GM21576 (cell line): Measurements from ENCODE around the gene IZUMO1.
"Not testable (repeated sequence)": the region's sequence is repeated elsewhere in the genome, so short reads cannot be mapped to it uniquely, and the experiment has no call there.

ENCODE experiments used
- ATAC-seq: cut with Tn5 transposase; IDR thresholded peaks from one replicate; pipeline ENCODE4 v1.9.1; 2021; ENCODE audit warnings: mild to moderate bottlenecking, moderate library complexity; ENCODE audit not compliant: unreplicated experiment

IZUMO1 gene

DNA sequence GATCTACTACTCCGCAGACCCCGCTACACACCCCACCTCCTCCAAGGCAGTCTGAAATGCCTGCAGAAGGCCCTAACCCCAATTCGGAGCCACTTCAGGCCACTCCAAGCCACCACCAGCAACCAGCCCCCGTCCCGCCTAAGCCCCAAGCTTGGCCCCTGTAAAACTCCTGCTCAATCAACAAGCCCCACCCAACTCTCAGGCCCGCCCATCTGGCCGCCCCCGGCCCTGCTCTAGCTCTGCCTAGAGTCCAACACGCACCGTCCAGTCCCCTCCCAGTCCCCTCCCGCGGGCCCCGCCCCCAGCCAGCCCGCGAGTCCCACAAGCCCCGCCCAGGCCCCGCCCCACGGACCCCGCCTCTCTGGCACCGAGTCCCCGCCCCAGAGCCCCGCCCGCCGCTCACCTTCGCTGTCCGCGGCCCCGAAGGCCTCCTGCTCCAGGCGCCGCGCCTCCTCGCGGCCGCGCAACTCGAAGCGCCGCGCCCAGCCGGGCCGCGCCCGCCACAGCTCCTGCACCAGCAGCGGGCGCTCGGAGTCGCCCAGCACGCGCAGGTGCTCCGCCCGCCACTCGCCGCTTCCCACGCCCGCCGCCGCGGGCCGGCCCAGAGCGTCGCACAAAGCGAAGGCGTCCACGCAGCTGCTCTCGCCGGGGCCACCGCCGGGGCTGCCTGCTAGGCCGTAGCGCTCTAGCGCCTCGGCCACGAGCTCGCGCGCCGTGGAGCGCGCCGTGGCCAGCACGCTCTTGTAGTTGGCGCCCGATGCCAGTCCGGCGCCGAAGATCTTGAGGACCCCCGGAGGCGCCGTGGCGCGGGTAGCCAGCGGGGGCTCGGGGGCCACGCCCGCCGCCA is 7.9 kb downstream of the IZUMO1 start:
- ATAC-seq, result peak; percentile 77

DNA sequence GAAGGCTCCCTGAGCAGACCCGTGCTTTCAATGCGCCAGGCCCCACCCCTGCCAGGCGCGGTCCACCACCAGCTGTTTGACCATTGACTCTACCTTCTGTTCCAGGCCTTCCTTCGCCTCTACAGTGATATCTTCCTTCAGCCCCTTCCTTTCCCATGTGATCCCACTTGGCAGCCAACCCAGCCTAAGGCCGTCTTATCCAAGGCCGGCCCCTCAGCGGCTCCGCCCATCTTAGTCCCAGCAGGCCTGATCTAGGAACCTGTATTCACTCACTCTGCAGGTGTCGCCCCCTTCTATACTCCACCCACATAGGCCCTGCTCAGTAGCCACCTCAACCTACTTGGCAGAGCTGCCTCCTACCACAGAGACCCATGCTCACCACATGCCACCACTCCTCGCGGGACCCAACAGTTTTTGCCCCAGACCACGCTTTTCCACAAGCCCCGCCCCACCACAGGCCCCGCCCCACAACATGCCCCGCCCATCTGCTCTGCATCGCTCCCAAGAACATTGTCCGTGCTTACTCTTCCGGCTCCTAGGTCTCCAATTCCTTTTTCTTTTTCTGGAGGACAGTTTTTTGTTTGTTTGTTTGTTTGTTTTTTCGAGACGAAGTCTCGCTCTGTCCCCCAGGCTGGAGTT is 9.2 kb downstream of the IZUMO1 start:
- ATAC-seq, result no peak

DNA sequence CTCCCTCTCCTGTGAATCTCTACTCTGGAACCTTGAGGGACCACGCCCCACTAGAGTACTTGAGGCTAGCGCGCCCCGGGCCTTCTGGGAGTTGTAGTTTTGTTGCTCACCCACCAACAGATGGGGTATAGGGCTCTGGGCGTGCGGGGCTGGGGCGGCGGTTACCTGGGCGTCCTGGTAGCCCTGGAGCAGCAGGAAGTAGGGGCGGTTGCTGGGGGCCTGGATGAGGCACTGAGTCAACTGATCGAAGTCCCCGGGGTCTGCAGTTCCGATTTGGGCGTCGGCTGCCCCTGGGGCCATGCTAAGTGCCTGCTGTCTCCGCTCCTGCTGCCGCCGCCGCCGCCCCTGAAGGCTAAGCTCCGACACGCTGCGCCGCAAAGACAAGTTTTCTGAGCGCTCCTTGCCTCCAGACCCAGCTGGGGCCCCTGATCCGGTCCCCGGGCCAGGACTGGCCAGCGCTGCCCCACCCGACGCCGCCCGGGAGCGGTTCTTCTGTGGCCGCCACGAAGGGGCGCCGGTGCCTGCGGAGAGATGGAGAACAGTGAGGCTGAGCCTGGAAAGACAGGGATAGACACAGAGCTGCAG is 11.6 kb downstream of the IZUMO1 start:
- no peak for ATAC-seq

DNA sequence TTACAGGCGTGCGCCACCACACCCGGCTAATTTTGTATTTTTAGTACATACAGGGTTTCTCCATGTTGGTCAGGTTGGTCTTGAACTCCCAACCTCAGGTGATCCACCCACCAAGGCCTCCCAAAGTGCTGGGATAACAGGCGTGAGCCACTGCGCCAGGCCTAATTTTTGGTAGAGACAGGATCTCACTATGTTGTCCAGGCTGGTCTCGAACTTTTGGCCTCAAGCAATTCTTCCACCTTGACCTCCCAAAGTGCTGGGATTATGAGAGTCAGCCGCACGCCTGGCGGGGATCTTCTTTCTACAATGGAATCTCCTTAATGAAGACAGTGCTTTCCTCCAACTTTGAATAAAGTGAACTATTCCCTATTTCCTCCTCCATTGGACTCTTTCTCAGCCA is 12.1 kb downstream of the IZUMO1 start:
- no peak for ATAC-seq

DNA sequence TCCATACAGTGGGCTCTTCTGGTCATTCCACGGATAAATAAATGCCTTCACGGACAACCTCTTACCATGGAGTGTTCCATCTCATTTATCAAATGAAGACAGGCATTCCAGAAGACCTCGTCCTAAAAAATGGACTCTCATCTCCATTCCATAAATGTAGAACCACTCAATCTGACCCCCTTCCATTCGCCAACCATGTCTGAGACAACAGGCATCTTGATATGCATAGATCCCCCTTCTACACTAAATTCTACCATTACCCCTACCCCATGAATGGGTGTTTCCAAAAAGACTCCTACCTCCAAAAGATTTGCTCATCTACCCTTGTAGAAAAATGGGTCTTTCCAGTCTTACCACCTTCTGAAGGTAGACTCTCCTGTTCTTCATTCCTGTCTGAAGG is 15.3 kb downstream of the IZUMO1 start:
- ATAC-seq, result no peak

DNA sequence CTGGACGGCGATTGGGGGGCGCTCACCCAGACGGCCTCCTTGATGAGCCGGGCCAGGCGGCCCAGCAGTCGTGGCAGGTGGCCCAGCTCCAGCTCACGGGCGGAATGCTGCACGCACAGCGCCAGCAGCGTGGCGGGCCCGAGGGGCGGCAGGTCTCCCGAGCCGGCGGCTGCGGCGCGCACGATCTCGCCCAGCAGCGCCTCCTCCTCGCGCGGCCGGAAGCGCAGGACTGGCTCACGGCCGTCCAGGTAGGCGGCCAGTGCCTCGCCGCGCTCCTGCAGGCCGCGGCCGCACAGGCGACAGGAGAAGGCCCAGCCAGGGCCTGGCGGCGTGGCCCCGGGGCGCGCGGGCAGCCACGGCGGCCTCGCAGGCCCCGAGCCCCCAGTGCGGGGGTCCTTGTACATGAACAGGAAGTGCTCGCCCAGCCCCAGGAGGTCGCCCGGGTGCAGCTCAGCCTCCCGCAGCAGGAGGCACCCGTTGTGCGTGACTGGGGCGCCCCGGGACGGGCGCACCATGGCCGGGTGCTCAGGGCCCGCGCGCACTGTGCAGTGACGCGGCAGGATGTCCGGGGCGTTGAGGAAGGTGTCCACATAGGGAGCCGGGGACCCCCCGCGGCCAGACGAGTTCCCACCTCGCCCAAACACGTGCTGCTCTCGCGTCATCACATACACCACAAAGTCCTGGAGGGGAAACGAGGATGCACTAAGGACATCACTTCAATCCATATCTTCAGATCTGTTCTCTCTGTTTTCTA is 17.6 kb downstream of the IZUMO1 start:
- ATAC-seq, result no peak

DNA sequence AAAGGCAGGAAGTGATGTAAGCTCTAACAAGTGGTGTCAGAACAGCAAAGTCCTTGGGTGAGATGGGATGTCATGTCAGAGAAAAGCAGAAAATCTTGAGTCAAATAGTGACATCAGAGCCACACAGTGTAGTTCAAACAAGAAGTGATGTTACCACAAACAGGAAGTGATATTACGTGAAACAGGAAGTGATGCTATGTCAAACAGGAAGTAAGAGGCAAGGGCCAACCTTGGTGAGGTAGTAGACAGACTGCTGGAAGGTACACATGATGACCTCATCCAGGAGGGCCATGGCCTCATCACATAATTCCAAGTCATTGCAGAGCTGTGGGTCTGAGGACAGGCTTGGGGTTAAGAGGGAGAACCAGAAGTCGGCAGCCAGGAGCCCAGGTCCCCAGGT is 20.2 kb downstream of the IZUMO1 start:
- no peak for ATAC-seq

DNA sequence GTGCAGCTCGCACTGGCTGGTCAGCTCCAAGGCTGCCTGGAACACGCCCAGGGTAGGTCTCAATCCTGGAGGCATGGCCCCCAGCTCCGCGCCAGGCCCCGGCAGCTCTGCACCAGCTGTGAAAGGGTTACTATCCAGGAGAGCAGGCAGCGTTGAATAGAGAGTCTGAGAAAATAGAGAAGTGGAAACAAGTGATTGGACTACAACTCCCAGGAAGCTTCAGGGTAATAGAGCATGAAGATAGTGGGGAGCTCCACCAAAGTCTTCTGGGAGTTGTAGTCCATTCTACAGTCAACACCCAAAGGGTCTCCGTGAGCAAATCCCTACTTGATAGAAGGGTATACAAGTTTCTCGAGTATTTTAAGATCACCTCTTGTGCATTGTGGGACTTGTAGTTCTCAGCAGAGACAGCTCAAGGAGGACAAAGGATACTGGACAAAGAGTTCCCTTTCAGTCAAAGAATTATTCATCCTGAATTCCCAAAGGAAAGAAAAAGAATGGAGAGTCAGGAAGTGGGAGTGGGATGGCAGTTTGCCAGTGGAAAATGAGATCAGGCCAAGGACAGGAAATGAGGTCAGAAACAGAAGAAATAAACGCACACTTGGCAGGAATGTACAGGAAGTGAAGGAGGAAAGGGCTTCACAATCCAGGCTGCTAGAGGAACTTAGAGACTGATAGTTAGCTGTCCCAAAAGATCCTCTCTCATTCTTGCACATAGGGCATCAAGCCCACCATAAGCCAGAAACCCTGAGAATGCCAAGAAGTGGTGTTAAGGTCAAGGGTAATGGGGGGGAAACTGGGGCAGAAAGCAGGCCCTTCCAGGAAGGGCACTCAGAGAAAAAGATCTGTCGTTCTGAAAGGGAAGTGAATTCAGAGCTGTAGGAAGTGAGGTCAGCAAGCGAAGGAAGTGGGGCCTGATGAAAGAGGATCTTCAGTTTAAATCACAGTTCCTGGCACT is 21.6 kb downstream of the IZUMO1 start:
- no peak for ATAC-seq

DNA sequence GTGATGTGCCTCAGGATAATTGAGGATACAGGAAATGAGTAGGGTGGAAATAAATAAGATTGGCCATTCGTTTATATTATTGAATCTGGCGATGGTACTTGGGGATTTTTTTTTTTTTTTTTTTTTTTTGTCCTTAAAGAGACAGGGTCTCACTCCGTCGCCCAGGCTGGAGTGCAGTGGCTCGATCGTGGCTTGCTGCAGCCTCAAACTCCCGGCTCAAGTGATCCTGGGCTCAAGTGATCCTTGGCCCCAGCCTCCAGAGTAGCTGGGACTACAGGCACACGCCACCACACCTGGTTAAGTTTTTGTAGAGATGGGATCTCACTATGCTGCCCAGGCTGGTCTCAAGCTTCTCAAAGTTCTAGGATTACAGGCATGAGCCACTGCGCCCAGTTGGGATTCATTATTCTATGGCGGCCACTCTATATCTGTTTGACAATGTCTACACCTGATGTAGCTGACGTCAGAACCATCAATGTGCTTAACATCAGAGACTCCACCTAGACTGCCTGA is 24.5 kb downstream of the IZUMO1 start:
- ATAC-seq, result no peak

DNA sequence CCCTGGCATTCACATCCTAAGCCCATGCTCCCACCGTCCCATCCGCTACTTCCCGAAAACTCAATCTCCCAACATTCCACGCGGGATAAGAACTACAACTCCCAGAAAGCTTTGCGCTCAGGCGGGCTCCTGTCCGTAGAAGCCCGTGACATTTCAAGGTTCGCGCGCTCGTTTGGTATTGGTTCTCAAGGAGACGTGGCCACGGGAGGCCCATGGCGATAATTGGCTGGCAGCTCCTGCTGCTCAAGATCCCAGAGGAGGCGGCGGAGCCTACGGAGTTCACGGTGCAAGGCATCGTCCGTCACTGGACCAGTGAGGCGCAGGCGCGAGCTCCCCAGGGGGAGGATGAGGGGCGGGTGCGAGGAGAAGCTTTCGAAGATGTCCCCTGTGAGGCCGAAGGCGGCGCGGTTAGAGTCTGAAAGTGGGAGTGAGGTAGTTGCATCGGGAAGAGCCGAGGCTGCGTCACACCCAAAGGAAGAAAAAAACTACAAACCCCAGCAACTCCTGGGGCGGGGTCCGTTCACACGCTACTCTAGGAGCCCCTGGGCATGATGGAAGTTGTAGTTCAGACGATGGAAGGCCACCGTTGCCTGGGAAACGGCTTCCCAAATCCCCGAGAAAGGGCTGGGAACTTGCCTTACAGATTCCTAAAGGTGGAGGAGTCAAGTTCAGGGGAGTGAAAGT is 26.0 kb downstream of the IZUMO1 start:
- peak; percentile 81 for ATAC-seq

DNA sequence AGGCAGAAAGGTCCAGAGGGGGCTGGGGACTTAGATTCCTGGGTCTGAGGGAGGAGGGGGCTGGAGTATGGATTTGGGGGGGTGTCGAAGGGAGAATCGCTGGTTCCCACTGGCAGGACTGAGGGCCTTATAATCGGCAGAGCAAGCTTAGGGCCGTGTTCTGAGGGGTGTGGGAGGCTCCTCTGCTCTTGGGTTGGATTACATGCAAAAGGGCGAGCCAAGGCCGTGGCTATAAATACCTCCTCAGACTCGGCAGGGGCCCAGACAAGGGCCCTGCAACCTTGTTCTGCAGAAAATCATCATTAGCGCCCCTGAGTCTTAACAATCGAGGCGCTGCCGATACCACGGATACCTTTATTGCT is 26.5 kb downstream of the IZUMO1 start:
- ATAC-seq, result no peak

DNA sequence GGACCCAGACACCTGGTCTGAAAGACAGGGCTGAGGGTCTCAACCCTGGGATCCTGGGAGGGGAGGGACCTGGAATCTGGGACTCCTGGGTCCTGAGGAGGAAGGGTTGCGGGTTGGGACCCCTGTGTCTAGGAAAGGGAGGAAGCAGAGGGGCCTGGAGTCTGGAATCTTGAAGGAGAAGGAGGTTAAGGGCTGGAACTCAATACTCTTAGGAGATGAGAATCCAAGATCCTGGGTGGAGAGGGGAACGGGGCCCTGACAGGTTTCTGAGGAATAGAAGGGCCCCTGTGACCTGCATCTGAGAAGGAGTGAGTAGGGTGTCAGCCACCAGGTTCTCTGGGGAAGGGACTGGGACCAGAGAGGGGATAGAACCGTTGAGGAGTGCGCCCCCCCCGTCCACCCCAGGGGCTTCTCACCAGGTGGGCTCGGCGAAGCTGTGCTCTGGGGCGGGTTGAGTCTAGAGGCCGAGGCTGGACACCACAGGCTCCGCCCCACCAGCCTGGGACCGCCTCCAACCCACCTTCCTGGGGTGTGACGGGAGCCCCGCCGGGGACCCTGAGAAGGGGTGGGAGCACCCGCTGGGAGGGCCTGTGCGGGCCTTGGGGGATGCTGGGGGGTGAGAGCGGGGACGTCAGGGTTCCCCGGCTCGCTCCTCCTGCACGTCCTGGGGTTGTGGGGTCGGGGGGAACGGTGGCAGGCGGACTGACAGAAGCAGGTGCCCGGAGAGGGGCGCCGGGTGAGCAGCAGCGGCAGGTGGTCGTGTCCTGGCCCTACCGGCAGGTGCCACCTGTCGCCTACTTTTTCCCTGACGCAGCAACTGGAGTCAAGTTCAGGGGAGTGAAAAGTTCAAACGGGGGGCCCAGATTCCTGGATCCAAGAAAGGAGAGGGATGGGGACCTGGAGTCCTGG is 27.2 kb downstream of the IZUMO1 start, which contains the start of gene MAMSTR:
Gene MAMSTR, minus strand, starts transcription at position 463 of the 909 bp plus-strand sequence. CDS start 694 bp downstream, outside the sequence.
- ATAC-seq, result no peak

DNA sequence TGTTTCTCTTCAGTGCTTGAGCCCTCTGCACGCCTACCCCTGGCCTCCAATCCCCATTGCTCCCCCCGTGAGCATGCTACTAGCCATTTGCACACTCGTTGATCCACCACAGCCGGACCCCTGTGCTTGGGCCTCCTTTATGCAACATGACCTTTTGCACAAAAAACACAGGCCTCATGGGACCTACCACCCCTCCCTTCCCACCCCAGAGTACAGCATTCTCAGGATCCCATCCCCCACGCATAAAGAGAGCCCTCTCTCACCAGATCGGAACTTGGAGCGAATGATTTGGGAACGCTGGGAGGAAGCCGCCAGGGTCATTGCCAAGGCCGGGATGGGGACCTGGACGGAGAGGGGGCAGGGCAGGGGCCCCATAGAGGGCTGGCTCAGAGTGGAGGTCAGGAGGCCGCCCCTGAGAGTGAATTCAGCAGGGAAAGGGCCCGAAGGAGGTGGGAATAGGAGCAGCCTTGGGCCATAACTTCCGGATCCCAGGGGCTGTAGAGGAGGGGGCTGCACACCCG is 27.9 kb downstream of the IZUMO1 start:
- ATAC-seq, result no peak

DNA sequence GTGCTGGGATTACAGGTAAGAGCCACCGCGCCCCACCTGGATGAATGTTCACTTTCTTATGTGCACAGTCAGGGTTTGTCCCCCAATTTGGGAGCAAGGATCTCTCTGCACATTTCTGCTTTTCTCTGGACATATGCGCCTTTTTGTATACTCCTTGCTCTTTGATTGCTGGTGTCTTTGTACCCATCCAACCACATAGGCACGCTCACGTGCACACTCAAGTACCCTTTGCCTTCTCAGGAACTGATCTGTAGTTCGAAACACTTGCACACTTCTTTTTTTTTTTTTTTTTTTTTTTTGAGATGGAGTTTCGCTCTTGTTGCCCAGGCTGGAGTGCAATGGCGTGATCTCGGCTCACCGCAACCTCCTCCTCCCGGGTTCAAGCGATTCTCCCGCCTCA is 28.6 kb downstream of the IZUMO1 start:
- ATAC-seq, result not testable (repeated sequence)

DNA sequence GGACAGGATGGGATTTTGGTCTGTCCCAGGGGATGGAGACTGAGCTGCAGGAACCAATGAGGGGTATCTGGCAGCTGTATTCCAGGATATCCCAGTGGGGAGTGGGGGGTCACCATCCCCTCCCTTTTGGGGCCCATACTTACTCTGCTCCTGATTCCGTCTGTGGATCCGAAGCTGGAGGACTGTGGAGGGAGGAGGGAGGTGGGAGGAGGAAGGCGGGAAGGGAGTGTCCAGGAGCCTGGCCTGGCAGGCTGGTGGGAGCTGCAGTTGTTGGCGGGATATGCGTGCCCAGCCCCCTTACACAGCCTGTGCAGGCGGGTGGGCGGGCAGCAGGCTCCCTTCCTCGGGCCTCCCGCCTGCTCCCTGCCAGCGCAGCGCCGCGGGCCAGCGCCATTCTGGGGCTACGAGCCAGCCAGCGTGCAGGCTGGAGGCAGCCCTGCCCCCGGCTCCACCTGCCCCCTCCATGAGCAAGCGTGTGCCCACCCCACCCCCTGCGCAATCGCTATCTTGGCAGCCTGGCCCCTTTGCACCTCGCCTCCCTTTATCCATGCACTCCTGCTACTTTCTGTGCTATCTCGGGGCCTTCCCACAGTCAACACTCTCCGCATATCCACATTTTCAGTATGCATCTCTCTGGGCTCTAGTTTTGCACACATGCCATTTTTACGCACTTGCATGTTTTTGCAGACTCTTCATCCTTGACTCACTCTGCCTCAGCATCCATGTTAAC is 30.0 kb downstream of the IZUMO1 start:
- no peak for ATAC-seq

DNA sequence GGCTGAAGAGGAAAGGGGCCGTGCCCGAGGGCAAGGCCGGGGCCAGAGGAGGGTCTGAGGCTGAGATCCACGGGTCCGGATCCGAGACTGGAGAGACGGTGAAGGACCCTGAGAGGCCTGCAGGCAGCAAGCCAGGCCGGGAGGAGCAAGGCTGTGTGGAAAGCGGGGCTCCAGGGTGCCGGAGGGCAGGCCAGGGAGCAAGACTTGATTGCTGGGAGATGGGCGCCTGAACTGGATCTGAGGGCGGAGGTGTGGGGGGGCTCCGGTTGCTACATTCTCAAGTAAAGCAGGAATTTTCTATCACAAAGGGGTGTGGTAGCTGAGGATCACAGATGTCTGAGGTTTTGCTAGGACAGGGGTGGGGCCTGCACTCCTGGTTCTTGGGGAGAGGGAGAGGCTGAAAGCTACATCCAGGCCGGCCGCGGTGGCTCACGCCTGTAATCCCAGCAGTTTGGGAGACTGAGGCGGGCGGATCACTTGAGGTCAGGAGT is 31.0 kb downstream of the IZUMO1 start:
- ATAC-seq, result no peak
